ENCODE data around the gene PKHD1. TPM values are rescaled to one million over a fixed set of nuclear protein-coding genes. Genes with fewer than 3 reads are reported as not detected.

Gene PKHD1
- total RNA-seq, 1 experiment from 2014 or later = 0.09 TPM

DNA sequence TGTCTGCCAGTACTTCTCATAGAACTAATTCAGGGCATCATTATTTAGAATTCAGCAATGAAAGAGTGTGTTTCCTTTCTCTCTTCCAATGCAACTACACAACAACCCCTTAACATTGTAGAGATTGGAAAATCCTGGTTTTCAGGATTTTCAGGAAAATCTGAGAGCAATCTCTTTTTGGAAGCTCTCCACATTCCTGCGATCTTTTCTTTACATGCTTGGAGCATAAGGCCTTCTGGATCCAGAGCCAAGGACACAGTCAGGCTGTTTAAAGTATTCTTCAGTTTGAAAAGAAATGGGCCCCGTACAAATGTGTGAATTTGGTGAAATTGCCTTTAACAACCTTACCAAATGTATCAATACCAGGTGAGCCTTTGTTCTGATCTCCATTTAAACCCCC is 469.7 kb downstream of the PKHD1 start:
- H3K4me1 Mint-ChIP-seq = no peaks in the 10 kb centered on the region
- H3K36me3 Mint-ChIP-seq (ENCODE audit: insufficient read depth in 1 of 3, low read depth in 3 of 3) = no peaks in the 10 kb centered on the region
- no peaks in the 10 kb centered on the region for H3K9me3 ChIP-seq (ENCODE audit: control insufficient read depth, low read depth, low read length)
- no peak overlapping the region for H3K56ac ChIP-seq (ENCODE audit: insufficient read length, low read depth, low read length)
- no peaks in the 10 kb centered on the region for H3K79me2 ChIP-seq (ENCODE audit: insufficient read depth, low read length)
- H4K20me1 ChIP-seq (ENCODE audit: control insufficient read depth, insufficient read depth, insufficient read length) = no peaks in the 10 kb centered on the region
- H2BK15ac ChIP-seq (ENCODE audit: low read depth, low read length) = no peak overlapping the region
- H2AFZ ChIP-seq (ENCODE audit: low read length) = no peak overlapping the region
- no peak overlapping the region for H4K8ac ChIP-seq (replicated peaks; ENCODE audit: insufficient read length, low read depth, low read length)
- H3K79me1 ChIP-seq (ENCODE audit: insufficient read depth, low read depth, low read length, poor library complexity, severe bottlenecking) = no peaks in the 10 kb centered on the region
- H3K4me3 Mint-ChIP-seq = no peak overlapping the region
- H3K4me2 ChIP-seq (ENCODE audit: insufficient read depth, insufficient read length, low read length) = no peak overlapping the region
- DNase-seq = no peak
- no peak overlapping the region for H3K27ac Mint-ChIP-seq
- no peaks in the 10 kb centered on the region for H3K4me1 ChIP-seq (ENCODE audit: insufficient read depth, low read length)
- no CpG with 5 or more reads among the region's 2 CpGs for WGBS (ENCODE audit: extremely low coverage, insufficient read length, low lambda C conversion rate)
- H2AK5ac ChIP-seq (ENCODE audit: insufficient read length, low read length) = no peak overlapping the region
- H3K23me2 ChIP-seq (ENCODE audit: insufficient read length, low read depth, low read length, poor library complexity, severe bottlenecking) = no peaks in the 10 kb centered on the region
- no peak overlapping the region for H3K23ac ChIP-seq (ENCODE audit: insufficient read length, low read depth, low read length)
- no peak overlapping the region for H4K91ac ChIP-seq (ENCODE audit: insufficient read length, low read depth, low read length)
- no peaks in the 10 kb centered on the region for H3K27me3 Mint-ChIP-seq (ENCODE audit: low read depth)
- H2BK12ac ChIP-seq (ENCODE audit: insufficient read length, low read depth, low read length) = no peak overlapping the region
- no peak overlapping the region for H2BK5ac ChIP-seq (ENCODE audit: insufficient read length, low read length)
- no peak overlapping the region for H3T11ph ChIP-seq (ENCODE audit: low read length)
- H3K9me3 Mint-ChIP-seq = no peaks in the 10 kb centered on the region
- no peak overlapping the region for H3K9ac ChIP-seq (ENCODE audit: extremely low read depth, insufficient read length, low read length)
- no peak overlapping the region for H3K4ac ChIP-seq (ENCODE audit: low read depth, low read length)
- no peak overlapping the region for H3K18ac ChIP-seq (ENCODE audit: insufficient read length, low read depth, low read length)
- H4K5ac ChIP-seq (ENCODE audit: insufficient read length, low read depth, low read length) = no peak overlapping the region
- H3K27ac ChIP-seq (ENCODE audit: insufficient read length, low read depth, low read length) = no peak overlapping the region
- no peaks in the 10 kb centered on the region for H3K27me3 ChIP-seq (ENCODE audit: insufficient read depth, low read length)
- no peak overlapping the region for H3K14ac ChIP-seq (ENCODE audit: insufficient read depth, low read length)
- TF ChIP-seq, protein P1, sequence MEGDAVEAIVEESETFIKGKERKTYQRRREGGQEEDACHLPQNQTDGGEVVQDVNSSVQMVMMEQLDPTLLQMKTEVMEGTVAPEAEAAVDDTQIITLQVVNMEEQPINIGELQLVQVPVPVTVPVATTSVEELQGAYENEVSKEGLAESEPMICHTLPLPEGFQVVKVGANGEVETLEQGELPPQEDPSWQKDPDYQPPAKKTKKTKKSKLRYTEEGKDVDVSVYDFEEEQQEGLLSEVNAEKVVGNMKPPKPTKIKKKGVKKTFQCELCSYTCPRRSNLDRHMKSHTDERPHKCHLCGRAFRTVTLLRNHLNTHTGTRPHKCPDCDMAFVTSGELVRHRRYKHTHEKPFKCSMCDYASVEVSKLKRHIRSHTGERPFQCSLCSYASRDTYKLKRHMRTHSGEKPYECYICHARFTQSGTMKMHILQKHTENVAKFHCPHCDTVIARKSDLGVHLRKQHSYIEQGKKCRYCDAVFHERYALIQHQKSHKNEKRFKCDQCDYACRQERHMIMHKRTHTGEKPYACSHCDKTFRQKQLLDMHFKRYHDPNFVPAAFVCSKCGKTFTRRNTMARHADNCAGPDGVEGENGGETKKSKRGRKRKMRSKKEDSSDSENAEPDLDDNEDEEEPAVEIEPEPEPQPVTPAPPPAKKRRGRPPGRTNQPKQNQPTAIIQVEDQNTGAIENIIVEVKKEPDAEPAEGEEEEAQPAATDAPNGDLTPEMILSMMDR (conservative IDR thresholded peaks at IDR 0.05) = no peak
- no peak overlapping the region for H2BK20ac ChIP-seq (ENCODE audit: low read depth, low read length, poor library complexity, severe bottlenecking)
- no peak overlapping the region for H2BK120ac ChIP-seq (ENCODE audit: low read depth, low read length, poor library complexity, severe bottlenecking)
